ENCODE results near the gene C5orf63. TPM values are rescaled to one million over a fixed set of nuclear protein-coding genes. Genes with fewer than 3 reads are reported as not detected.

C5orf63 gene
- total RNA-seq, 1 donor from 2014 or later, result 10.3 TPM

DNA sequence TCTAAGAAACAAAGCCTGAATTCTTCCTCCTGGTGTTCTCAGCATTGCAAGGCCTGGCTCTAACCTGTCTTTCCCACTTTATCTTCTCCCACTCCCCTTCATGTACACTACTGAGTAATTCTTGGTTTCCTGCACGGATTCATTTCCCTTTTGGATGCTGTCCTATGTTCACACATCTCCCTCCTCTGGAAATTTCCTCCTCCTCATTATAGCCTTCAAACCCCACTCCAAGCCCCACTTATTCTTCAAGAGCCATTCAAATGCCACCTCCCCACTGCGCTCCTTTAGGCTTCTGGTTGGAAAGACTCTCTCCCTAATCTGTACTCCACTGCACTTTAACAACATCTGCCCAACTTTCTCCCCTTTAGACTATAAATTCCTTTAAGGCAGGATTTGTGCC is 28.2 kb upstream of the C5orf63 start:
- TF ChIP-seq, protein P1, sequence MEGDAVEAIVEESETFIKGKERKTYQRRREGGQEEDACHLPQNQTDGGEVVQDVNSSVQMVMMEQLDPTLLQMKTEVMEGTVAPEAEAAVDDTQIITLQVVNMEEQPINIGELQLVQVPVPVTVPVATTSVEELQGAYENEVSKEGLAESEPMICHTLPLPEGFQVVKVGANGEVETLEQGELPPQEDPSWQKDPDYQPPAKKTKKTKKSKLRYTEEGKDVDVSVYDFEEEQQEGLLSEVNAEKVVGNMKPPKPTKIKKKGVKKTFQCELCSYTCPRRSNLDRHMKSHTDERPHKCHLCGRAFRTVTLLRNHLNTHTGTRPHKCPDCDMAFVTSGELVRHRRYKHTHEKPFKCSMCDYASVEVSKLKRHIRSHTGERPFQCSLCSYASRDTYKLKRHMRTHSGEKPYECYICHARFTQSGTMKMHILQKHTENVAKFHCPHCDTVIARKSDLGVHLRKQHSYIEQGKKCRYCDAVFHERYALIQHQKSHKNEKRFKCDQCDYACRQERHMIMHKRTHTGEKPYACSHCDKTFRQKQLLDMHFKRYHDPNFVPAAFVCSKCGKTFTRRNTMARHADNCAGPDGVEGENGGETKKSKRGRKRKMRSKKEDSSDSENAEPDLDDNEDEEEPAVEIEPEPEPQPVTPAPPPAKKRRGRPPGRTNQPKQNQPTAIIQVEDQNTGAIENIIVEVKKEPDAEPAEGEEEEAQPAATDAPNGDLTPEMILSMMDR (IDR thresholded peaks at IDR 0.05; ENCODE audit: borderline replicate concordance), result no peak
- Histone ChIP-seq H3K27me3 (ENCODE audit: low read depth) (no peaks in the 10 kb centered on the region), H3K27ac (replicated peaks) (no peak overlapping the region), H3K36me3 (no peaks in the 10 kb centered on the region), H3K4me3 (no peak overlapping the region), H3K9me3 (replicated peaks) (peaks cover 4% of the 10 kb centered on the region), H3K4me1 (no peaks in the 10 kb centered on the region)
- intact Hi-C loops (cut with micrococcal nuclease), result no loop called here
- DNase-seq, result no peak

DNA sequence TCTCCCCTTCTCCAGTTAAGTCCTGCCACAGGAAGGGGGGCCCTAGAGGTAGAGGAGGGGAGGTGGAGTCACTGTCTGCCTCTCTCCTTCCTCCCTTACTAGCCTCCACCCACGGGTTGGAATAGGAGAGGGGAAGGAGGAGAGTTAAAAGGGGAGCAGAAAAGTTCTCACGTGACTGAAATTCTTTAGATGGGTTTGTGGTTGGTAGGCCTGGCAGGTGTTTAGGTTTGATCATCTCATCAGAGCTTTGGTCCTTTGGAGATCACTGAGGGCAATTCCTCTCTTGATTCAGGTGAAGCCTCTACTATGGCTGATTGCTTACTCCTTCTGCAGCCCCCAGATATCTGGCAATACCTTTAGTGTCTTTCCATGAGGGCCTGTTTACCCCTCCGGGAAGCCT is 24.9 kb upstream of the C5orf63 start:
- intact Hi-C loops (cut with micrococcal nuclease), result no loop called here
- Histone ChIP-seq H3K27me3 (ENCODE audit: low read depth) (no peaks in the 10 kb centered on the region), H3K4me3 (no peak overlapping the region), H3K27ac (replicated peaks) (no peak overlapping the region), H3K9me3 (replicated peaks) (no peaks in the 10 kb centered on the region), H3K4me1 (no peaks in the 10 kb centered on the region), H3K36me3 (no peaks in the 10 kb centered on the region)
- DNase-seq, result no peak
- TF ChIP-seq, protein P1 (IDR thresholded peaks at IDR 0.05; ENCODE audit: borderline replicate concordance), result no peak

DNA sequence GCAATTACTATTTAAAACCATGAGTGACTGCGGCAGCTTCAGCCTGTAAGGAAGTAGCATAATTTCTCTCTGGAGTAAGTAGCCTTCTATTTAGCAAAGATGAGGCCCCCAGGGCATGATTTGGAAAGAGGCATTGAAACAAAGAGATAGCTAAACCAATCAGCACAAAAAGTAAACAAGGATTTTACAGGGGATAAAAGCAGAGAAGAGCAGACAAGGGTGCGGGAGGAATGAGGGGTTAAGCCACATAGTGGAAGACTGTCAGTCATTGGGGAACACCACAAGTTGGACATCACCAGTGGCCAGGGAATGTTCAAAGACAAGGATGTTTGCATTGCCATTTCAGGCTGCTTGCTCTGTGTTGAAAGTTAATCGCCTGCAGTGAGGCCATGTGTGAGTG is 24.0 kb upstream of the C5orf63 start:
- TF ChIP-seq, protein P1 (IDR thresholded peaks at IDR 0.05; ENCODE audit: borderline replicate concordance), result no peak
- no peaks in the 10 kb centered on the region for H3K36me3 ChIP-seq
- no peaks in the 10 kb centered on the region for H3K4me1 ChIP-seq
- H3K27ac ChIP-seq (replicated peaks), result no peak overlapping the region
- H3K9me3 ChIP-seq (replicated peaks), result no peaks in the 10 kb centered on the region
- no peaks in the 10 kb centered on the region for H3K27me3 ChIP-seq (ENCODE audit: low read depth)
- intact Hi-C loops (cut with micrococcal nuclease), result no loop called here
- H3K4me3 ChIP-seq, result no peak overlapping the region
- DNase-seq, result no peak

DNA sequence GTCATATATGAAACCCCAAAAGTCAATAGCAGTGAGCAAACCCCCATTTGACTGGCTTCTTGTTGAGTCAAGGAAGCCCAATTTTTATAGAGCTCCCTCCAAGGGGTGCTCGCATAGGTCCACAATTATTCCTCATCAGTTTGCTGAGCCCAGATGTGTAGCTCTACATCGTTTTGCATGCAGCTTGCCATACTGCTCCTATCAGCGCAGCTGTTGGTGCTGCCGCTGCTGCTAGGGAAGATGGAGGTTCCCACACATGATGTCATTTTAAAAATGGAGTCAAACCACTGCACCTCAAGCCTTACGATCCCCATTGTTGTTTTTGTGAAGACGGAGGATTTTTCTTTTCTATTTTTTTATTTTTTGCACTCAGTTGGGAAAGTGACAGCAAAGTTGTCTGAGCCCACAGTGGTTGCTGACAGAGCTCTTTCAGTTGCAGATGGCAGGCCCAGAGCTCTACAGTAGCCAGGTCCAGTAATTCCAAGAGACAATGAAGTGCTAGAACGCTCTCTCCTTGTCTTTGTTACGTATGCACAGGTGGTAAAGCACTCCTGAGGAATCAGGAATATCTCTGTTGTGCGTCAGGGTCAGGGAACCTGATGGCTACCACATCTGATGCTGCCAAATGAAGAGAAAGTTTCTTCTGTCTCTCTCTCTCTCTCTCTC is 23.2 kb upstream of the C5orf63 start:
- TF ChIP-seq, protein P1 (IDR thresholded peaks at IDR 0.05; ENCODE audit: borderline replicate concordance), result no peak
- Histone ChIP-seq H3K4me3 (no peak overlapping the region), H3K9me3 (replicated peaks) (no peaks in the 10 kb centered on the region), H3K4me1 (no peaks in the 10 kb centered on the region), H3K27me3 (ENCODE audit: low read depth) (no peaks in the 10 kb centered on the region), H3K27ac (replicated peaks) (no peak overlapping the region), H3K36me3 (no peaks in the 10 kb centered on the region)
- intact Hi-C loops (cut with micrococcal nuclease), result no loop called here
- no peak for DNase-seq

DNA sequence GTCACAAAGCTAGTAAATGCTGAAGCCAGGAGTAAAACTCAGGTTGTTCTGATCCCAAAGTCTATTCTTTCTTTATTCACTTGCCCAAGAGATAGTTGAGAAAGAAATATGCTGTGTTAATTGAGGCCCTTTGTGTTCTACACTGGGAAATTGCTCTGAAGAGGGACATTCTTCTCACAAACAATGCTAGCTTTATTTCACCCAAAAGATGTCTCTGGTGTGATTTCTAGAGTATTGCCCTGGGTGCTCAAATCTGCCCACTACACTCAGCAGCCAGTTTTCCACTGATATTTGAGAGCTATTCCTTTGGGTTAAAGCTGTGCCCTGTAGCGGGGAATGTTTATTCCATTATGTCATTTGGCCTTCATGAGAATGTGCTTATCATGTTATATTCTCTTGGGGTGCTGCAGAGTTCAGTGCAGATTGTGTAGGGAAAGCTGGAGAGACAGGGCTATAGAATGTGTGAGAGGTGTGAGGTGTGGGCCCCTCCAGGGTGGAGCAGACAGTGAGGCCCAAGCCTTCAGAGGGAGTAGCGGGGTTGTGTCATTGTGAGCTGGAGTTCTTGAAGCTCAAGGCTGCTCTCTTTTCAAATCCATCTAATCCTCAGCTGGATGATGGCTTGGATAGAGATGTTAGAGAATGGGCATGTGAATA is 21.0 kb upstream of the C5orf63 start:
- intact Hi-C loops (cut with micrococcal nuclease), result no loop called here
- Histone ChIP-seq H3K27me3 (ENCODE audit: low read depth) (no peaks in the 10 kb centered on the region), H3K4me1 (no peaks in the 10 kb centered on the region), H3K36me3 (no peaks in the 10 kb centered on the region), H3K27ac (replicated peaks) (no peak overlapping the region), H3K9me3 (replicated peaks) (no peaks in the 10 kb centered on the region), H3K4me3 (no peak overlapping the region)
- TF ChIP-seq, protein P1 (IDR thresholded peaks at IDR 0.05; ENCODE audit: borderline replicate concordance), result no peak
- no peak for DNase-seq
